ENCODE measurements around the gene APH1A.
"Not testable (repeated sequence)": the region's sequence is repeated elsewhere in the genome, so short reads cannot be mapped to it uniquely, and the experiment has no call there.

The APH1A gene

DNA sequence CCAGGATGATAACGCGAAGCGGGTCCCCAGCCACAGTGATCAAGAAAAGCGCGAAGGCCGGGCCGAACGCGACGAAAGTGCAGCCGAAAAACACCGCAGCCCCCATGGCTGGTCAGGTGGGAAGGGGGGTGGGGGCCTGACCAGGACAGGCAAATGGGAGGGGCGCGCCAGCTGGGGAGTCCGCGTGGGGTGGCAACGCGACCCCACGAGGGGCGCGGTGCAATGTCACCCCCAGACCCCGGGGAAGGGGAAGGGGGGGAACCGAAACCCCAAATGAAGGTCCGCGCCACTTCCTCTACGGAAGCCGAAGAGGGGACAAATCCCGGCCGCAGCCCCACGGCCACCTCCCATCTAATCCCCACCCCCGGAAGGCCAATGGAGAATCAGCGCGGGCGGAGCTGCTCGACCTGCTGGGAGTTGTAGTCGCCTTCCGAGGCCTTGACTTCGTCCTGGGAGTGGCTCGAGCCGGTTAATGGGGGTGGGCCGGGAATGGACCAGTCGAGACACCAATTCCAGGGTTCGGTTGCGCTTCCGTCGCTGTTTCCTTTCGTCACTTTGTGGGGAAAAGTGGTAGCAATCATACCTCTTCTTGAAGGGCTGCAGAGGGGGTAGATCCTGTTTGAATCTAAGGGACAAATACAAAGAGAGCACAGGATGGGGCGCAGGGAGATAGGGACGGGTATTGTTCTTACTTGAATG, at the start of gene APH1A:
Gene APH1A, minus strand, starts transcription at position 312 of the 699 bp plus-strand sequence. Its CDS starts 206 bp downstream, at position 106.
- peak; percentile 95 for DNase-seq (ENCODE audit: insufficient read length, low spot score)
- peak; percentile 9 for FAIRE-seq

- FAIRE-seq; DNase-seq (ENCODE audit: insufficient read length, low spot score): not testable (repeated sequence)
Observed at GRCh38 chr1:150314691-150315090, 45.9 kb upstream of the APH1A start.

DNA sequence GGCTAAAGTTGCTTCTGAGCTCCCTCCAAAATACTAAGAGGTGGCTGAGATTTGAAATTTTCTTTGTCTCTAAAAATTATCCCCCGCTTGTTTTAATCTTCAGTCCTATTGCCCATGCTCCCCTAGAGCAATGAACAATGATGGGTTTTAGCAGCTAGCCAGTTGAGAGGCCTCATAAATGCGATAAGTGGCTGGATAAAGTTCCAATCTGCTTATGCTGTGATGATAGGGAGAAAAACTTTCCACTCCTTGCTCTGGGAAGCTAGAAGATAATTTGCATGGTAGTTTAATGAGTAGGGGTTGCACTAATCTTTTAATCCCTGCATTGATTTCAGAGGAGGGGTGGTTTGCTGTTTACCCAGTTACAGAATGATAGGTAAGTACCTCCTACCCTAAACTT, 42.9 kb upstream of the APH1A start:
- DNase-seq (ENCODE audit: insufficient read length, low spot score) (no peak), FAIRE-seq (no peak)

- DNase-seq (ENCODE audit: insufficient read length, low spot score) (no peak), FAIRE-seq (no peak)
Observed at GRCh38 chr1:150309758-150310508, 41.1 kb upstream of the APH1A start.

DNA sequence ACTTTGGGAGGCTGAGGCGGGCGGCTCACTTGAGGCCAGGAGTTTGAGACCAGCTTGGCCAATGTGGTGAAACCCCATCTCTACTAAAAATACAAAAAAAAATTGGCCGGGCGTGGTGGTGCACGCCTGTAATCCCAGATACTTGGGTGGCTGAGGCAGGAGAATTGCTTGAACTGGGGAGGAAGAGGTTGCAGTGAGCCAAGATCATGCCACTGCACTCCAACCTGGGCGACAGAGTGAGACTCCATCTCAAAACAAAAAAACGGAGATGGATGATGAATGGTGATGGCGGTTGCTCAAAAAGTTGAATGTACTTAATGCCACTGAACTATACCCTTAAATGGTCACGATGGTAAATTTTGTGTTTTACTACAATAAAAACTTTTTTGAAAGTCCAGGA, 39.8 kb upstream of the APH1A start:
- not testable (repeated sequence) for FAIRE-seq; DNase-seq (ENCODE audit: insufficient read length, low spot score)

GRCh38 chr1:150302902-150303301, 34.1 kb upstream of the APH1A start:
- DNase-seq (ENCODE audit: insufficient read length, low spot score) (no peak), FAIRE-seq (no peak)

DNA sequence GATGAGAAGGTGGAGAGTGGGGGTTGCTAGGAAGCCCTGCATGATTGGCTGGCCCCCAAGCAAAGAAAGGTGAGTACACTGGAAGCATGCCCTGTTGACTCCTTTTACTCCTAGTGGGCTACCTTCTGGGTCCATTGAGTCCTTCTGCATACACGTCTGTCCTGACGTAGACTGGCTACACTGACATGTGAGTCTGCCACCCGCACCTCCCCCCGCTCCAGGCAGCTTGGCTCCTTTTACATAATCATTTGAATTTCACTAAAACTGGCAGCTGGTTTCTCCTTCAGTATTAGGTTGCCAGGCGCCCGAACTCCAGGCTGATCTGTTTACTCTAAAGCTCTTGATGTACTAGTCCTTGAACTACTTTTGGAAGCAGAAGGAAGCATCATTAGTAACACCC, 33.5 kb upstream of the APH1A start:
- DNase-seq (ENCODE audit: insufficient read length, low spot score) (no peak), FAIRE-seq (no peak)

GRCh38 chr1:150299716-150300115, 30.9 kb upstream of the APH1A start:
- FAIRE-seq = no peak
- no peak for DNase-seq (ENCODE audit: insufficient read length, low spot score)

- FAIRE-seq = no peak
Observed at GRCh38 chr1:150295476-150295875, 26.7 kb upstream of the APH1A start.

GRCh38 chr1:150293433-150294253, 24.8 kb upstream of the APH1A start, which contains the start of gene MRPS21:
MRPS21 (plus strand) TSS chr1:150293861; CDS start chr1:150294367, 506 bp downstream.
- DNase-seq (ENCODE audit: insufficient read length, low spot score) (peak; percentile 94), FAIRE-seq (peak; percentile 54)

More at GRCh38 chr1:150295476-150295875, 26.7 kb upstream of the APH1A start:
- DNase-seq (ENCODE audit: insufficient read length, low spot score) = no peak

DNA sequence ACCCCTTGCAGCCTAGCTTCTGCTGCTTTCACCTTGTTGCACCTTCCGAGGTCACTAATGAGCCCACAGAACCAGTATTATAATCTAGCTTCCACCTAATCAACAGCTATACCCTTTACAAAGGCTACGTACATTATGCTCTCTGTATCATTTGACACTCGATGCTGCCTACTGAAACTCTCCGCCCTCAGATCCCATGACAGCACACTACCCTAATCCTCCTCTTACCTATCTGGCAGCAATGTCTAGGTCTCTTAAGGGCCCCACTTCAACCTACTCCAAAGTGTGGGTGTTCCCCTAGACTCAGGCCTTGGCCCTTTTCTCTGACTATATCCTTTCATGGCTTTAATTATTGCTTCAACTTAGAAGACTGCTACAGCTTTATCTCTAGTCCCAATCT, 20.0 kb upstream of the APH1A start:
- DNase-seq (ENCODE audit: insufficient read length, low spot score) (no peak), FAIRE-seq (no peak)

- no peak for DNase-seq (ENCODE audit: insufficient read length, low spot score)
- FAIRE-seq = no peak
Observed at GRCh38 chr1:150288382-150288781, 19.6 kb upstream of the APH1A start.

GRCh38 chr1:150283260-150283659, 14.4 kb upstream of the APH1A start:
- no peak for FAIRE-seq

DNA sequence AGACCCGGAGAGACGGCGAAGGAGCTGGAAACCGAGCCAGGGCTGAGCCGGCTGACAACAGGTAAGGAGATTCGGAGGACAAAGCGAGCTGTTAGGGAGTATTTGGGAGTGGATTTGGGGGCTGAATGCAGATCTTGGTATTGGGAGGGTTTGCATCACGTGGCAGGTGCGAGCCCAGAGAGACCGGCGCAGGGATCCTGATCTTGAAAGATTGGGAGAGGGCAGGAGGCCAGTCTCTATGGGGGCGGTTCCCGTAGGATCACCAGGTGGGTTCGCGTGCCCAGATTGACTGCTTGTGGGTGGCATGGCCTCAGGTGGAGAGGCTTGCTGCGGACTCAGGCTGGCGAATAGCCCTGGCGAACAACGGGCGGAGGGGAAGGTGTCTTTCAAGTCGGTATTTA, 13.7 kb upstream of the APH1A start:
- DNase-seq (ENCODE audit: insufficient read length, low spot score) (no peak), FAIRE-seq (no peak)

More at GRCh38 chr1:150283260-150283659, 14.4 kb upstream of the APH1A start:
- DNase-seq (ENCODE audit: insufficient read length, low spot score) = no peak

DNA sequence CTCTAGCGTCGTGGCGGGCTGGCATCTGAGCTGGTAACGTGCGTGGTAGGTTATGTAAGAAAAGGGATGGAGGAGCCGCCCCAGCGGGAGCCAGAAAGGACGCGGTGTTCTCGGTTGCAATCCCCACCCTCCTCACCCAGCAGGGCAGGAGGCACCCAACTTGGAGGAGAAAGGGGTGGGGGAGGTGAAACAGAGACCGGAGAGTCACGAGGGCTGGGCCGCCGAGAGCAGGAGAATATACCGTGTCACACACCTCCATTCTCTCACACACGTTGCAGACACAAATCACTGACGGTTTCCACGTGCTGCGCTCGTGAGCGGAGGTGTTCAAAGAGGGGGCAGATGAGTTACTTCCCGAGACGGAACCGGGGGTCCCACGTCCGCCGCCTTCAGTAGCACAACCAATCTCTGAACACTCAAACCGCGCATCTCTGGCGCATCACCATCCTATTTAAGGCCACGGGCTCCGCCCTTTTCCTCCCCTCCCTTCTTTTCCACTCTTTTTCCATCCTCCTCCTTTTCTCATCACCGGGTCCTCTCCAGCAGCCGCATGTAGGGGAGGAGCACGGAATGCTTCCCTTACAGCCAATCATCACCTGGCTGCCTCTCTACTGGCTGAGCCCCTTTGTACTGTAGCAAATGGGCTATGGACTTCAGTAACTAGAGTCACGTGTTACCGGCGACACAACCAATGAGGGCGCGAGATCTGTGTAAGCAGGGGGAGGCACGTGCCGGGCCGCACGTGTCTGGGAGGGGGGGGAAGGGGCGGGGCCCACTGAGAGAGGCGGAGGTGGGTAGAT, 13.1 kb upstream of the APH1A start, which contains the start of gene CIART:
Gene CIART, plus strand, starts transcription at position 797 of the 800 bp plus-strand sequence. CDS start 714 bp downstream, outside the sequence.
- FAIRE-seq = peak; percentile 96

DNA sequence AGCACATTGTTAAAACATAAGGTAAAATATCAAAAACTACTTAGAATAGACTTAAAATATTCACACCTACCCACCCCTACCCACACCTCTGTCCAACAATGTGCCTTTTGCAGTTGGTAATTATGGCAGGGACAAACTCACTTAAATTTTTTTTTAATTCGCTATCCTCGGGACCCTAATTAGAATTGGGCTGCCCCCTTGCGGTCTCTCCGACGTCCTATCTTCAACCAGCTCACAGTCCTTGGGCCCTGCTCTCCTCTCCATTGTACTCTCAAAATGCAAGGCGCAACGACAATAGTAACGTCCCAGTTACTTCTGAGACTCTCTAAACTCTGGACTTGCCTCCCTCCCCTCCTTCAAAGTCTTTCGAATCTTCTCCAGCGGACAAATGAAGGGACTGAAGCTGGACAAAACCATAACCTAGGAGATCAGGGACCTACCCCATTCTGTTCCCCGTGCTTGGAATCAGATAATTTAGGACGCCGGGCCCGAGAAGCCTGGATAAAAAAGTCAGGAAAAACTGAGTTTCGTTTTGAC, 12.5 kb upstream of the APH1A start:
- peak; percentile 45 for DNase-seq (ENCODE audit: insufficient read length, low spot score)
- no peak for FAIRE-seq

More for the DNA sequence above, 13.1 kb upstream of the APH1A start, which contains the start of gene CIART:
- DNase-seq (ENCODE audit: insufficient read length, low spot score) = peak; percentile 94

GRCh38 chr1:150280138-150280707, 11.4 kb upstream of the APH1A start:
- no peak for FAIRE-seq

GRCh38 chr1:150273311-150273710, 4.5 kb upstream of the APH1A start:
- no peak for DNase-seq (ENCODE audit: insufficient read length, low spot score)
- FAIRE-seq = no peak

More at GRCh38 chr1:150280138-150280707, 11.4 kb upstream of the APH1A start:
- no peak for DNase-seq (ENCODE audit: insufficient read length, low spot score)

- FAIRE-seq = no peak
Observed at GRCh38 chr1:150271291-150271959, 2.6 kb upstream of the APH1A start.

More at GRCh38 chr1:150271291-150271959, 2.6 kb upstream of the APH1A start:
- DNase-seq (ENCODE audit: insufficient read length, low spot score) = no peak
